Activated CD4-positive, alpha-beta T cell treated with anti-CD3 and anti-CD28 coated beads for 48 hours (primary cell): Measurements from ENCODE around the gene TCF25.
"Not testable (repeated sequence)": the region's sequence is repeated elsewhere in the genome, so short reads cannot be mapped to it uniquely, and the experiment has no call there.

Experiments
- DNase-seq: peaks from one replicate; pipeline ENCODE4 v3.0.0-alpha.2; 2020

Gene TCF25

DNA sequence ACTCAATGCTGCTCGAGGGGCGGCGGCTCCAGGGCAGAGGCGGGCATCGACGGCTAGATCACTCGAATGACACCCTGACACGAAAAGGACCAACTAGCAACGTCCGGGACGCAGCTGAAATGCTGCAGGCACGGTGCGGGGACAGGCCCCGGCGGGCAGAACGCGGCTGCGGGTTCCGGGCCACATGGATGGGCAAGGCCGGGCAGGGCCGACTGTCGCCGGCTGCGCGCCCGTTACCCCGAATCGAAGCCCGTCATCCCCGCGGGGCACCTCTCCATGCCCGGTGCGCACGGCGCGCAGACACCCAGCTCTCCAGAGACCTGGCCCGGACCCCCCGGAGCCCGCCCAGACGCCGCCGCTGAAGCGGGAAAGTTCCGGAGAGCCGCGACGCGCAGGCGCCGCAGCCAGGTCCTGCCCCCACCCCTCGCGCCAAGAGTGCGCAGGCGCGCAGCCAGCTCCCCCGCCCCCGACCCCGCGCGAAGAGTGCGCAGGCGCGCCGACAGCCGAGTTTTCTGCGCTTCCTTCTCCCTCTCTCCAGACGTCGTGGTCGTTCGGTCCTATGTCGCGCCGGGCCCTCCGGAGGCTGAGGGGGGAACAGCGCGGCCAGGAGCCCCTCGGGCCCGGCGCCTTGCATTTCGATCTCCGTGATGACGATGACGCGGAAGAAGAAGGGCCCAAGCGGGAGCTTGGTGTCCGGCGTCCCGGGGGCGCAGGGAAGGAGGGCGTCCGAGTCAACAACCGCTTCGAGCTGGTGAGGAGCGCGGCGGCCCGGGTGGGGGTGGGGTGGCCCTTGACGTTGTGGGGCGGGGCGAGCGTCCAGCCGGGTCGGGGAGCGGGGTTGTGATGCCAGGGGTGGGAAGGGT, at the start of gene TCF25:
TCF25 (plus strand) TSS at position 484 of the 863 bp plus-strand sequence; CDS start at position 560, 76 bp downstream.
- peak; percentile 92 for DNase-seq

DNA sequence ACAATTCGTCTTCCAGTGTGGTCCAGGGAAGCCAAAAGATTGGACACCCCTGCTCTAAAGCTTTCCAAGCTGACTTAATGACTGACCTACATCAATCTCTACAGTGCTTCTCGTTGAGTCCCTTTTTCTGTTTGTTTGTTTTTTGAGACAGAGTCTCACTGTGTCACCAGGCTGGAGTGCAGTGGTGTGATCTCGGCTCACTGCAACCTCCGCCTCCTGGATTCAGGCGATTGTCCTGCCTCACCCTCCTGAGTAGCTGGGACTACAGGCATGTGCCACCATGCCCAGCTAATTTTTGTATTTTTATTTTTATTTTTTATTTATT, 49.6 kb upstream of the TCF25 start:
- not testable (repeated sequence) for DNase-seq

GRCh38 chr16:89826531-89827382, 46.6 kb upstream of the TCF25 start:
- no peak for DNase-seq

- DNase-seq: no peak
Measured at GRCh38 chr16:89827383-89828198, 45.8 kb upstream of the TCF25 start.

DNA sequence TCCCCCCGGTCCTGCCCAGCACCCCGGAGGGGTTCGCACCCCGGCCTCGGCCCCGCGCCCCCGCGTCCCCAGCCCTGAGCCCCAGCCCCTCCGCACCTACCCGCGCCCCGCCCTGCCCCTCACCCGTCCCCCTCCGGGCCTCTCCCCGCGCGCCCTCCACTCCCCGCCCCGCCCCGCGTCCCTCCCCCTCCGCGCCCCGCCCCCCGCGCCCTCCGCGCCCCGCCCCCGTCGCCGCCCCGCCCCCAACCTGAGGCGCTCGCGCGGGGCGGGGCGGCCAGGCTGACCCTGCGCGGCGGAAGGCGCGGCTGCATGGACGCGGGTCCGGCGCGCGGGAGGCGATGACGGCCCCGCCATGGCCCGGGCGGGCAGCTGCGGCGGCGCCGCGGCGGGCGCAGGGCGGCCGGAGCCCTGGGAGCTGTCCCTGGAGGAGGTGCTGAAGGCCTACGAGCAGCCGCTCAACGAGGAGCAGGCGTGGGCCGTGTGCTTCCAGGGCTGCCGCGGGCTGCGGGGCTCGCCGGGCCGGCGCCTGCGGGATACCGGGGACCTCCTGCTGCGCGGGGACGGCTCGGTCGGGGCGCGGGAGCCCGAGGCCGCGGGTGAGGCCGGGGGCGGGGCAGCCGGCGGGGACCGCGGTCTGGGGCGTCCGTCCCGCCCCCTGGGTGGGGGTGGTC, 45.1 kb upstream of the TCF25 start, which contains the start of gene SPIRE2:
SPIRE2 (plus strand) TSS at position 277 of the 671 bp plus-strand sequence; CDS start at position 353, 76 bp downstream.
- peak; percentile 78 for DNase-seq

GRCh38 chr16:89828870-89829629, 44.3 kb upstream of the TCF25 start:
- no peak for DNase-seq

- no peak for DNase-seq
Measured at GRCh38 chr16:89829630-89830437, 43.6 kb upstream of the TCF25 start.

GRCh38 chr16:89831810-89832328, 41.5 kb upstream of the TCF25 start:
- DNase-seq: no peak

- not testable (repeated sequence) for DNase-seq
Measured at GRCh38 chr16:89833664-89834363, 39.6 kb upstream of the TCF25 start.

- not testable (repeated sequence) for DNase-seq
Measured at GRCh38 chr16:89834813-89835363, 38.5 kb upstream of the TCF25 start.

DNA sequence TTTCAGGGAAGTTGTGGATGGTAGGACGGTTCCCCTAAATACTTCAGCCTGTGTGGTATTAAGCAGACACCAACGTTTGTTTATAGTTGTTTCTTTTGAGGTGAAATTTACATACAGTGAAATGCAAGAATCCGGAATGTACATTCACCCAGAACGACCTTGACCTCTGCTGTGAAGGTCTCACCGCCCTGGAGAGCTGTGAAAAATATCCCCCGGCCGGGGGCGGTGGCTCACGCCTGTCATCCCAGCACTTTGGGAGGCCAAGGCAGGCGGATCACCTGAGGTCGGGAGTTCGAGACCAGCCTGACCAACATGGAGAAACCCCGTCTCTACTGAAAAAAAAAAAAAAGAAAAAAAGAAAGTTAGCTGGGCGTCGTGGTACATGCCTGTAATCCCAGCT, 36.9 kb upstream of the TCF25 start:
- not testable (repeated sequence) for DNase-seq

DNA sequence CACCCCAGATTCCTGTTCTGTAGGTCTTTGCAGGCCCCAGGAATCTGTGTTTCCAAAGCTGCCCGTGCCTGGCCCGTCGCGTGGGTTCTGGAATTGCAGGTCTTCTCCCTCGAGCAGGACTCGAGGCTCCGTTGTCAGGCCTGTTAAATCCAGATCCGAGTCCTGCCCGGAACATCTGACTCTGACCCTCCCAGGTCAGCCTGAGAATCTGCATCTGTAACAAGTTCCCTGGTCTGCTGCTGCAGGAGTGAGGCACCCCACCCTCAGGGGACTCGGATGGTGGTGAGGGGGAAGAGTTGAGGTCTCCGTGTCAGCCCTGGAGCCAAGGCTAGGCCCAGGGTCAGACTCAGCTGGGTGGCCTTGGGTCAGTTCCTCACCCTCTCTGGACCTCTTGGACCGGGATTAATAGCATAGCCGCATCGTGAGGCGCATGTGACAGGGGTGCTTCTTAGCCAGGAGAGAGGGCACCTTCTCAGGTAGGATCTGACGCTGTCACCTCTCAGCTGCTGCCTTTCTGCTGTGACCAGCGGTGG, 36.3 kb upstream of the TCF25 start:
- no peak for DNase-seq

GRCh38 chr16:89841275-89841674, 32.1 kb upstream of the TCF25 start:
- peak; percentile 42 for DNase-seq

- DNase-seq: no peak
Measured at GRCh38 chr16:89842471-89843408, 30.7 kb upstream of the TCF25 start.

- DNase-seq: no peak
Measured at GRCh38 chr16:89843409-89844350, 29.7 kb upstream of the TCF25 start.

GRCh38 chr16:89844739-89845339, 28.6 kb upstream of the TCF25 start:
- DNase-seq: no peak
